HUES64 (cell line): Measurements from ENCODE around the gene IGSF9B.

Experiments used
- H3K27ac ChIP-seq: 2 replicates; pipeline ENCODE4 v1.7.0; 2013; ENCODE audit warnings: low read depth, low read length, inconsistent platforms
- H3K27me3 ChIP-seq: 2 replicates; pipeline ENCODE4 v1.6.1; 2013; ENCODE audit warnings: mild to moderate bottlenecking, low read length; ENCODE audit not compliant: insufficient read depth
- H3K36me3 ChIP-seq: 2 replicates; pipeline ENCODE4 v1.6.1; 2013; ENCODE audit warnings: mild to moderate bottlenecking, low read length; ENCODE audit not compliant: insufficient read depth
- H3K4me1 ChIP-seq: 2 replicates; pipeline ENCODE4 v1.6.1; 2013; ENCODE audit warnings: mild to moderate bottlenecking, low read length, moderate library complexity; ENCODE audit not compliant: insufficient read depth
- H3K4me3 ChIP-seq: 2 replicates; pipeline ENCODE4 v1.5.1; 2013; ENCODE audit warnings: mild to moderate bottlenecking, low read length, moderate library complexity
- H3K9ac ChIP-seq: 2 replicates; pipeline ENCODE4 v1.6.1; 2013; ENCODE audit warnings: mild to moderate bottlenecking, low read depth, low read length
- H3K9me3 ChIP-seq: 2 replicates; pipeline ENCODE4 v1.6.1; 2013; ENCODE audit warnings: low read depth, low read length; ENCODE audit not compliant: insufficient read depth
- WGBS: fragments of 150-250, 120-280 bp; methylation state at CpG from one replicate; pipeline ENCODE4 v1.1.7; 2013; ENCODE audit warnings: missing lambda C conversion rate; 5-methylcytosine and 5-hydroxymethylcytosine counted together

The IGSF9B gene

GRCh38 chr11:133935551-133935910 is 21.2 kb downstream of the IGSF9B start:
- Histone ChIP-seq H3K4me3 (no peak overlapping the region), H3K9me3 (no peaks in the 10 kb centered on the region), H3K36me3 (peaks cover 44% of the 10 kb centered on the region), H3K4me1 (no peaks in the 10 kb centered on the region), H3K9ac (no peak overlapping the region), H3K27ac (no peak overlapping the region), H3K27me3 (no peaks in the 10 kb centered on the region)
- WGBS: 96% methylated on average over 15 of the region's 15 CpGs

GRCh38 chr11:133934599-133935550 is 21.9 kb downstream of the IGSF9B start:
- 91% methylated on average over 33 of the region's 33 CpGs for WGBS
- H3K4me1 ChIP-seq: no peaks in the 10 kb centered on the region

GRCh38 chr11:133934096-133934495 is 22.7 kb downstream of the IGSF9B start:
- Histone ChIP-seq H3K9ac (no peak overlapping the region), H3K27ac (no peak overlapping the region), H3K4me3 (no peak overlapping the region), H3K9me3 (no peaks in the 10 kb centered on the region), H3K36me3 (peaks cover 44% of the 10 kb centered on the region), H3K4me1 (no peaks in the 10 kb centered on the region), H3K27me3 (no peaks in the 10 kb centered on the region)
- 96% methylated on average over 11 of the region's 11 CpGs for WGBS

More at GRCh38 chr11:133934599-133935550, 21.9 kb downstream of the IGSF9B start:
- Histone ChIP-seq H3K9me3 (no peaks in the 10 kb centered on the region), H3K27ac (no peak overlapping the region), H3K27me3 (no peaks in the 10 kb centered on the region), H3K36me3 (peaks cover 44% of the 10 kb centered on the region), H3K4me3 (no peak overlapping the region), H3K9ac (no peak overlapping the region)

GRCh38 chr11:133931449-133932060 is 25.2 kb downstream of the IGSF9B start:
- Histone ChIP-seq H3K36me3 (peaks cover 22% of the 10 kb centered on the region), H3K27me3 (no peaks in the 10 kb centered on the region), H3K27ac (no peak overlapping the region), H3K9me3 (no peaks in the 10 kb centered on the region), H3K9ac (no peak overlapping the region), H3K4me3 (no peak overlapping the region), H3K4me1 (no peaks in the 10 kb centered on the region)
- 94% methylated on average over 19 of the region's 19 CpGs for WGBS

GRCh38 chr11:133930767-133931448 is 25.9 kb downstream of the IGSF9B start:
- Histone ChIP-seq H3K36me3 (peaks cover 23% of the 10 kb centered on the region), H3K27ac (no peak overlapping the region)

GRCh38 chr11:133930053-133930766 is 26.6 kb downstream of the IGSF9B start:
- WGBS: 92% methylated on average over 27 of the region's 27 CpGs
- Histone ChIP-seq H3K27me3 (no peaks in the 10 kb centered on the region), H3K36me3 (peaks cover 28% of the 10 kb centered on the region), H3K4me1 (no peaks in the 10 kb centered on the region), H3K4me3 (no peak overlapping the region), H3K9ac (no peak overlapping the region), H3K27ac (no peak overlapping the region), H3K9me3 (no peaks in the 10 kb centered on the region)

More at GRCh38 chr11:133930767-133931448, 25.9 kb downstream of the IGSF9B start:
- no peaks in the 10 kb centered on the region for H3K4me1 ChIP-seq
- H3K27me3 ChIP-seq: no peaks in the 10 kb centered on the region
- no peak overlapping the region for H3K4me3 ChIP-seq
- WGBS: 87% methylated on average over 36 of the region's 36 CpGs
- no peaks in the 10 kb centered on the region for H3K9me3 ChIP-seq
- no peak overlapping the region for H3K9ac ChIP-seq

GRCh38 chr11:133929401-133930052 is 27.2 kb downstream of the IGSF9B start:
- 91% methylated on average over 20 of the region's 20 CpGs for WGBS
- peaks cover 32% of the 10 kb centered on the region for H3K36me3 ChIP-seq
- H3K9ac ChIP-seq: no peak overlapping the region
- H3K27me3 ChIP-seq: no peaks in the 10 kb centered on the region
- H3K4me1 ChIP-seq: no peaks in the 10 kb centered on the region
- no peaks in the 10 kb centered on the region for H3K9me3 ChIP-seq
- no peak overlapping the region for H3K4me3 ChIP-seq
- H3K27ac ChIP-seq: no peak overlapping the region

- peaks cover 32% of the 10 kb centered on the region for H3K36me3 ChIP-seq
- WGBS: 75% methylated on average over 4 of the region's 5 CpGs
- no peaks in the 10 kb centered on the region for H3K9me3 ChIP-seq
These were observed 28.1 kb downstream of the IGSF9B start for GRCh38 chr11:133928628-133929059.

GRCh38 chr11:133927690-133928627 is 28.8 kb downstream of the IGSF9B start:
- Histone ChIP-seq H3K36me3 (peaks cover 35% of the 10 kb centered on the region), H3K4me3 (no peak overlapping the region), H3K27me3 (no peaks in the 10 kb centered on the region), H3K9ac (no peak overlapping the region; the same call in 1 of the 2 replicates), H3K27ac (no peak overlapping the region), H3K9me3 (no peaks in the 10 kb centered on the region), H3K4me1 (no peaks in the 10 kb centered on the region)
- WGBS: 62% methylated on average over 36 of the region's 36 CpGs

More at GRCh38 chr11:133928628-133929059, 28.1 kb downstream of the IGSF9B start:
- H3K4me3 ChIP-seq: no peak overlapping the region
- H3K9ac ChIP-seq: no peak overlapping the region
- no peaks in the 10 kb centered on the region for H3K4me1 ChIP-seq
- H3K27ac ChIP-seq: no peak overlapping the region
- no peaks in the 10 kb centered on the region for H3K27me3 ChIP-seq
